GM19035 (cell line): ENCODE measurements around the gene KRTAP5-7.

Experiments
- ATAC-seq: cut with Tn5 transposase; IDR thresholded peaks from one replicate; pipeline ENCODE4 v1.9.1; 2021; ENCODE audit not compliant: unreplicated experiment

Gene KRTAP5-7

DNA sequence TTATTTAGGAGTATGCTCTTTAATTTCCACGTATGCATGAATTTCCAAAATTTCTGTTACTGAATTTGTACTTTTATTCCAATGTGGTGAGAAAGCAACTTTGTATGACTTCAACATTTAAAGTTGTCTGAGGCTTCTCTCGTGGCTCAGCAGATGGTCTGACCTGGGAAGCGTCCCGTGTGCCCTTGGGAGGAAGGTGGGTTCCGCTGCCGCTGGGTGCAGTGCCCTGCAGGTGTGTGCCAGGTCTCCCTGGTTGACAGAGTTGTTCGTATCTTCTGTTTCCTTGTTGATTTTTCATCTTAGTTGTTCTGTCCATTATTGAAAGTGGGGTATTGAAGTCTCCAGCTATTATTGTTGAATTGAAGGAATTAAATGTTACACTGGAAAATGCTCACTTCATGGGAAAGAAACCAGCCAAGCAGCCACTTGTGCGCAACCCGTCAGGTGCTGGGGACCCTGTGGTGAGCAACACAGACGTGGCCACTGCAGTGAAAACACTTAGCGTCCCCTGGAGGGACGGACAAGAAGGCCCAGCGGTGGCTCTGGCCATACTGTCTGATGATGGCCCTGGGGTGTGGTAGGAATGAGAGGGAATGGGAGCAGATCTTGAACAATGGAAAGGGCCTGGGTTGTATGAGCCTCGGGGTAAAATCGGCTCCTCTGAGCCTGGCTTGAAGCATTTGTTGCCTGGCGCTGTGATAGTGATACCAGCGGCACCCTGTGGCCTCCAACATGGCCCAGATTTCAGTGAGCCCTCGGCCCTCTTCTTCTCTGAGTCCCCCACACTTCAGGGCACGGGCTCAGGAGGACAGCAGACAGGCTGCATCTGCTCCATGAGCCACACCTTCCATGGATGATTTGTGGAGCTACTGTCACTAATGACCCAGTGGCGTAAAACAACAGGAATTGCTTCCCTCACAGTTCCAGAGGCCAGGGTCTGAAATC is 31.5 kb upstream of the KRTAP5-7 start:
- ATAC-seq = no peak

DNA sequence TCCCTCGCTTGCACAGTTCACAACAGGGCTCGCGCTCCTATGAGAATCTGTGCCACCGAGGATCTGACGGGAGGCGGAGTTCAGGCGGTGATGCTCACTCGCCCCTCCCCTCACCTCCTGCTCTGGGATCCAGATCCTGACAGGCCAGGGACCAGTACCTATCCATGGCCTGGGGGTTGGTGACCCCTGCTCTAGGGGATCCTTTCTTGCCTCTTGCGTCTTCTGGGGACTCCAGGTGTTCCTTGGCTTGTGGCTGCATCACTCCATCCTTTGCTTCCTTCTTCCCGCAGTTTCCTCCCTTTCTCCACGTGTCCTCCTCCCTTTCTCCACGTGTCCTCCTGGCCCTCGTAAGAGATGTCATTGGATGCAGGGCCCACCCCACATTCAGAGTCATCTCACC is 30.6 kb upstream of the KRTAP5-7 start:
- ATAC-seq = no peak

DNA sequence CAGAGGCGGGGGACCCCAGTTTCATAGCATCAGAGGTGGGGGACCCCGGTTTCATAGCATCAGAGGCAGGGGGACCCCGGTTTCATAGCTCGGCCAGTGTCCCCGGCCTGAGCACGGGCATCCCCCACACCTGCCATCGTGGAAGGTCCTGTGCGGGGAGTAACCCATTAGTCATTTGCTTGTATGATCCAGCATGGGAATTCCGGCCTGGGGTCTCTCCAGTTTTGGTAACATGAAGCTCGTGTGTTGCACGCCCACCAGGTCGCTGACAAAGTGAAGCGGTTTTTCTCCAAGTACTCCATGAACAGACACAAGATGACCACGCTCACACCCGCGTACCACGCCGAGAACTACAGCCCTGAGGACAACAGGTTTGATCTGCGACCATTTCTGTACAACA is 29.0 kb upstream of the KRTAP5-7 start:
- no peak for ATAC-seq

DNA sequence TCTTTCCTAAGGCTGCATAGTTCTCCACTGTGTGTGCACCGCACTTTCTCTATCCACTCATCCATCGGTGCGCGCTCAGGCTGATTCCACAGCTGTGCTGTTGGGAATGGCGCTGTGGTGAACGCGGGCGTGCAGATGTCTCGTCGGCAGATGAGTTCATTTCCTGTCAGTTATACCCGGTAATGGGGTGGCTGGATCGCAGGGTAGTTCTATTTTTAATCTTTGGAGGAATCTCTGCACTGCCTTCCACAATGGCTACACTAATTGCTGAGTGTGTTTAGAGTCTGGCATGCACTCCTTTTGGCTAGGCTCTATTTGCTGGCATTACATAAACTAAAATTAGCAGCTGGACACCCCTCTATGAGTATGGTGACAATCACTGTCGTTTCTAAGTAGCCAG is 27.9 kb upstream of the KRTAP5-7 start:
- no peak for ATAC-seq

DNA sequence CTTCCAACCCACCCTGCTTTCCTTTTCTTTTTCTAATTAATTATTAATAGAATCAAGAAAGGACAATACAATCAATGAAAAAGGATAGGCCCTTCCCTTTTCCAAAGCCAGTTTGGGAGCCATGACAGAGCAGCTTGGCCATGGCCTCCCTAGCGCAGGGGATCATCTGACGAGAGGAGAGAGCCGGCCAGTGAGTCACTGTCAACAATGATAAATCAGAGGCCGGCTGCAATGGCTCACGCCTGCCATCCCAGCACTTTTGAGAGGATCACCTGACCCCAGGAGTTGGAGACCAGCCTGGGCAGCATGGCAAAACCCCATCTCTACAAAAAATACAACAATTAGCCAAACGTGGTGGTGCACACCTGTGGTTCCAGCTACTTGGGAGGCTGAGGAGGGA is 27.5 kb upstream of the KRTAP5-7 start:
- no peak for ATAC-seq

DNA sequence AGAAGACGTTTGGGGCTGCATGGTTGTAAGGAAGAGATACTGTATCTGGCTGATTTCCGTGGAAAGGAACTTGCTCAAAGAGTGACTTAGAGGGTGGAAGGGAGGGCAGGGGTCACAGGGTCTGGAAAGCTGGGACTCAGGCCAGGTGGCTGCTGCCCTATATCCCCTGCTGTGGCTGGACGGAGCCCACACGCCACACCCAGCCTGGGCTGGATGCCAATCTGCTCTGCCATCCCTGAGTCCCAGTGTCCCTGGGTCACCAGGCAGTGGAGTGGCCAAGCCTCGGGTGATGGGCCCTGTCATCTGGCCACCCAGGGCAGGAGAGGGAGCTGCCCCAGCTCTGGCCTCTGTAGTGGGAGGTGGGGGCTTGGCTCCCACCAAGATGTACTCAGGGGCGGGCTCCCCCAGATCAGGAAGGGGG is 26.5 kb upstream of the KRTAP5-7 start:
- no peak for ATAC-seq

DNA sequence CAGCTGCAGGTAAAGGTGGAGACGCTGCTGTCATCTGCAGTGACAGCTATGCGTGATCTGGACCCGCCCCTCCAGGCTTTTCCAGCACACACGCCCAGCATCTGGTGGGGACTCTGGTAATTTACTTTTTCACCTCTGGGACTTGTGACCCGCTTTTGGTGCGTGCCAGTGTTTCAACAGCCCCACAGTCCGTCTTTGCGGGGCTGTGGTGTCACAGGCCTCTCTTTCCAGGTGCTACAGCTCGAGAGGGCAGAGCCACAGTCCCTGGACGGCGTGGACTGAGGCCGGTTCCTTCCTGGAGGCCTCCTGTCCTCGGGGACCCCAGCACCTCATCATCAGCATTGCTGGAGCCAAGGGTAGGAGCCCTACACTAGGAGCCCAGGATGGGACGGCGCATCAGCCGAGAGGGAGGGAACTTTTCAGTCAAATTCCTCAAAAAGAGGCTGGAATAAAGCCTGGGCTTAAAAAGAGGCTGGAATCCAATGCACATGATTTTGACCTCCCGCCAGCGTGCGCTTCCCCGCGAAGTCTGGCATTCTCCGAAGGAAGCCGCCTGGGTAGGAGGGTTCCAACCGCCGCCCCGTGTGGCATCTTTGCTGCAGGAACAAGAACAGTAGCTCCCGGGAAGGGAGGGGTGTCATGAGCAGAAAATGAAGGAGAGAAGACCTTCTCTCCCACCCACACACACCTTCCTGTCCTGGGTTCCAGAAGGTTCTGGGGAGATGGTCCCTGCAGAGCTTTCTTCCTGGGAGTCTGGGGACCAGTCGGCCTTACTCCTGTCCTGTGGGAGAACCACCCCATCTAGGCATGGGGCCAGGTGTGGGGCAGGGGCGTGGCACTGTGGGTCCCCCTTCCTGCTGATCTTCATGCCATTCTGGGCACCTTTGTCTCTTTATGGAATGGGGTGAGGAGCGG is 25.7 kb upstream of the KRTAP5-7 start:
- ATAC-seq = no peak

DNA sequence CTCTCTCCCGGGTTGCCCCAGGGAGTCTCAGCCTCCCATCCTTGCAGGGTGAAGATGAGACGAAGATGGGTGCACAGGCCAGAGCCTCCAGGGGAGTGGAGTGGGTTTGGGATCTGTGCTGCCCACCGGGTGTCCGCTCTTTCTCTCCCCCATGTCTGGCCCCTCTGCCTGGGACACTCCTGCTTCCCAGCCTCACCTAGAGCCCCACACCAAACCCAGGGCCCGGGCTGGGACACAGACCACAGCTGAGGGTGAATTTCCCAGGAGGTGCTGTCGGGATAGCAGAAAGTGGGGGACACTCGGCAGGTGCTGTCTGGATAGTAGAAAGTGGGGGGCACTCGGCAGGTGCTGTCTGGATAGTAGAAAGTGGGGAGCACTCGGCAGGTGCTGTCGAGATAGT is 25.0 kb upstream of the KRTAP5-7 start:
- ATAC-seq = no peak

DNA sequence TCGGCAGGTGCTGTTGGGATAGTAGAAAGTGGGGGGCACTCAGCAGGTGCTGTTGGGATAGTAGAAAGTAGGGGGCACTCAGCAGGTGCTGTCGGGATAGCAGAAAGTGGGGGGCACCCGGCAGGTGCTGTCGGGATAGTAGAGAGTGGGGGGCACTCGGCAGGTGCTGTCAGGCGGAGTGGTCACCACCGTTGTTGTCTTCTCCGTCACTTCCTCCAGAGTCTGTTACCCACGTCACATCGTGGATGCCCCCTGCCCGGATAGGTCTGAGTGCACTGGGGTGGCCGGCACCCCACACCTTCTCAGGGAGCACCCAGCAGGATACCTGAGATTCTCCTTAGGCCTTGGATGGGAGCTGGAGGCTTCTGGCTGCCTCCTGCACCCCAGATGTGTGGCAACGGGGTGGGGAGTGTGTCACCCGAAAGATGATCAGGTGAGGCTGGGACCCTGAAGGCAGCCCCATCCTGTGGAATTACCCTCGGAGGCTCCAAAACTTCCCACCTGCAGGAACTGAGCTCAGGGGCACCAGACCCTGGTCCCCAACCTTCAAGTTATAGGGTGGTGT is 24.1 kb upstream of the KRTAP5-7 start:
- ATAC-seq = no peak

DNA sequence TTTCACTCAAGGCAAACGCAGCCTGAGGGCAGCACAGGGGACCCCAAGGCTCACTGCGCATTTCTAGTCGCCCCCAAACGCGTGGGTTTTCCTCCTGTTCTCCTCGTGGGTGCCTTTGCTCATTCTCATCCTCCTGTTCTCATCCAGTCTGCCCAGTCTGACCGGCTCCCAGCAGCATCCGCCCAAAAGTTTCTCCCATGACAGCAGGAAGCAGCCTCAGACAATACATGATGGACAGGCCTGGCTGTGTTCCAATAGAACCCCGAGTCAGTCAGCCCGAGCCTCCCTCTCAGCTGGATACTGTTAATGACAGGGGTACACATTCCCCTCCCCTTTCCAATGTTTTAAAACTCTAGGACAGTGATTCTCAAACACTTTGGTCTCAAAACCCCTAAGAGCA is 22.5 kb upstream of the KRTAP5-7 start:
- ATAC-seq = no peak

DNA sequence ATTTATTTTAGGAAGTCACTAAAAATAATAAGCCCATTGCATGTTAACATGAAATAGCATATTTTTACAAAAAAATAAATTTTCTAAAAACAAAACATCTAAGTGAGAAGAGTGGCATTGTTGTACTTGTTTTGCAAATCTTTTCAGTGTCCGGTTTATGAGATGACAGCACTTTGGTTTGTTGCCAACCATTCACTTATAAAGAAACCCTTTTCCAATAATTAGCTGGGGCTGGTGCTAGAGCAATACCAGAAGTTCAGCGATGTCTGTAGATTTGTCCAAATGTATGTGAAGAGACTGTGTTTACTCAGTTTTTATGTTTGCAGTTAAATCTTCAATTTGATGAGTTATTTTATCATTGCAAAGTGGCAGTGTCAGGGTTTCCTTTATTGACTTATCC is 22.1 kb upstream of the KRTAP5-7 start:
- ATAC-seq = no peak

DNA sequence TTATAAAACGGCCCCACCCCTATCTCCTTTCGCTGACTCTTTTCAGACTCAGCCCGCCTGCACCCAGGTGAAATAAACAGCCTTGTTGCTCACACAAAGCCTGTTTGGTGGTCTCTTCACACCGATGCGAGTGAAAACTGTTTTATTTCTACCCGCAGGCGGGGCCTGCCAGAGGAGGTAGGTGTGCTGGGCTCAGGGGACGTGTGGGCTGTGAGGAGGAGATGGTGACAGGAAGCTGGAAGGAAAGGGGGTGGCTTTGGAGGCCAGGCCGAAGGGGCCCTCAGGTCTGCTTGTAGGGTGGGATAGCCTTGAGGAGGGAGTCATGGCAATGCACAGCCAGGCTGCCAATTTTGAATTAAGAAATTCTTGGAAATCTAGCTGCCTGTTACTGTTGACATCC is 21.3 kb upstream of the KRTAP5-7 start:
- no peak for ATAC-seq

DNA sequence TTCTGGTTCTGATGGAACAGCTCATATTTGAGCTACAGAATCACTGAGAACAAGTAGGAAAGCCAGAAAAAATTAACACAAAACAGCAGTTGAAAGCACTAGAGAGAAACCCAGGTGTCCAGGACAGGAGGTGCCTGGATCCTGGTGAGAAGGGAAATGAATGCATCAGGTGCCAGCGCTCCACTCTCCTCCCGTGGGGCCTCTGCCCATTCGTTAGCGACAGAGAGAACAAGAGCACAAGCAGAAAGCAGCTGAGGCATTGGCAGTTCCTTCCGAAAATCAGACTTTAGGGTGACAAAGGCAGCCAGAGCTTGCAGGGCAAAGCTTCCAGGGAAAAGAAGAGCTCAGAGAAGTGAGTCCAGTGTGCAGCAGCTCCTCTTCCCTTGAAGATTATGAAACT is 20.0 kb upstream of the KRTAP5-7 start:
- no peak for ATAC-seq

DNA sequence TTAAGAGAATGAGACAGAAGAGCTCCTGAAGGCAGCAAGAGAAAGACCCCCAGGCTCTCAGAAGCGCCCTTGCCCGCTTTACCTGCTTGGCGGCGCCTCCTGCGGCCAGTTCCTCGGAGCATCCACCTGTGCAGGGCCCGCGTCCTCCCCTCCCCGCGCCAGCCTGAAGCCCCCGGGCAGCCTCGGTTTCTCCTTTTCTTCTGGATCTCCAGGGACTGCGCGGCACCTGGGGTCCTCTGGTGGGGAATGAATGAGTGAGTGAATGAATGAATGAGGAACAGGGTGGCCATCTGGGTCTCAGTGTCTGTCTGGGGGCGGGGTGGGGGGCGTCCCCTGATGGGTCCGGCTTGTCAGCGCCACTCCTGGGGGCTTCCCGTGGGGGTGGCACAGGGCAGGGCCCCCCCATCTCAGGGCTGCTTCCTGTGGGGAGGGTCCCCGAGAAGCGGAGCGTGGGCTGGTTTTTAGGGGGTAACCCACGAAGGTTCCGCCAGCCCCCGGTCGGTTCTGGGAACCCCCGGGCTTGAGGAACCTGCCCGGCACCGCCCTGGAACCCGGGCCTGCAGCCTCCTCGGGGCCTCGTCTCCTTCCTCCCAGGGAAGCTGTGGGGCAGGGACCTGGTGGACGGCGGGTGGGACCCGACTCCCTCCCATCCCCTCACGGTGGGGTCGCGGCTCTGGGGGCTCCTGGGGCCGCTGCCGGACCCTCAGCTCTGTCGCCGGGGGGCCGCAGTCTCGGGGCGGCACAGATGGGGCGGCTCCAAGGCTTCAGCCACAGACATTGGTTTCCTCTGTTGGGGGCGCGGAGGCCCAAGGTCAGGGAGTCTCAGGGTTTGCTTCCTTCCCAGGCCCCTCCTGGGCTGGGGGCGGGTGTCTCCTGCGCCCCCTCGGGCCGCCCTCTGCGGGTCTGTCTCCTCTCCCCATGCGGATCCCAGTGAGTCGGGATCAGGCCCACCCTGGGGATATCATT is 8.3 kb upstream of the KRTAP5-7 start:
- no peak for ATAC-seq

DNA sequence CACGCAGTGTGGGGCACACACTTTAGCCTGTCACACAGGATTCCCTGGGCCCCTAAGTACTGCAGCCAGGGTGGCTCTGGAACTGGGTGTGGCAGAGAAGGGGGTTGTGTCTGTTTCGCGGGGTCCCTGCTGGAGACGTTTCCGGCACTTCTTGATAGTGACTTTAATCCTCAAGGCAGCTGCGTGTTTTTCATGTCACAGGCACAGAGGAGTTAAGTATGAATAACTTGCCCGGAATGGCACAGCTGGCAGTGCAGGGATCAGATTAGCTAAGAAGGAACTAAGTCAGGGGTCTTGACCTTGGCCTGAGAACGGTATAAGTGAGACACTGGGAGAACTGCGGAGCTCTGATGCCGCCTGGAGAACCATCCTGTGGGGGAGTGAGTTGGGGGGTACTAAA is 7.5 kb upstream of the KRTAP5-7 start:
- ATAC-seq = no peak

DNA sequence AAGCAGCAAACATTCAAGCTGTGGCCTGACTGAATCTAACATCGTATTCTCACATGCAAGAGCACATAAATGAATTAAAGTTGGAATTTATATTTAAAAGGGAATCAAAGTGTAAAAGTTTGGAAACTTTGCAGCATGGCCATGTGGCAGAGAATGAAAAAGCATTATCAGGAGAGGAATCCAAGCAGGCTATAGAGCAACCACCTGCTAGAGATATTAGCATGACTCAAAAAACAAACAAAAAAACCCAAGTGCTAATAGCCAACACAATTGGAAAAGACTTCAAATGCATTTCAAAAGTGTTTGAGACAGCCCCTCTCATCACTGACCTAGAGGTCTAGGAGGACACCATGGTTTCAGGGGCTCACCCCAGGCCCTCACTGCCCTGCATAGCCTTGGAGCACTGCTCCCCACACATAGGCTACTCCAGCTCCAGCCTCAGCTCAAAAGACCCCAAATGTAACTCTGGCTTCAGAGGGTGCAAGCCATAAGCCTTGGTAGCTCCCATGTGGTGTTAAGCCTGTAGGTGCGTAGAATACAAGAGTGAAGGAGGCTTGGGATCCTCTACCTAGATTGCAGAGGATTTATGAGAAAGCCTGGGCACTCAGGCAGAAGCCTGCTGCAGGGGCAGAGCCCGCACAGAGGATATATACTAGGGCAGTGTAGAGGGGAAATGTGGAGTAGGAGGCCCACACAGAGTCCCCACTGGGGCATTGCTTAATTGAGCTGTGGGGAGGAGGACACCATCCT is 1.7 kb upstream of the KRTAP5-7 start:
- ATAC-seq = no peak

DNA sequence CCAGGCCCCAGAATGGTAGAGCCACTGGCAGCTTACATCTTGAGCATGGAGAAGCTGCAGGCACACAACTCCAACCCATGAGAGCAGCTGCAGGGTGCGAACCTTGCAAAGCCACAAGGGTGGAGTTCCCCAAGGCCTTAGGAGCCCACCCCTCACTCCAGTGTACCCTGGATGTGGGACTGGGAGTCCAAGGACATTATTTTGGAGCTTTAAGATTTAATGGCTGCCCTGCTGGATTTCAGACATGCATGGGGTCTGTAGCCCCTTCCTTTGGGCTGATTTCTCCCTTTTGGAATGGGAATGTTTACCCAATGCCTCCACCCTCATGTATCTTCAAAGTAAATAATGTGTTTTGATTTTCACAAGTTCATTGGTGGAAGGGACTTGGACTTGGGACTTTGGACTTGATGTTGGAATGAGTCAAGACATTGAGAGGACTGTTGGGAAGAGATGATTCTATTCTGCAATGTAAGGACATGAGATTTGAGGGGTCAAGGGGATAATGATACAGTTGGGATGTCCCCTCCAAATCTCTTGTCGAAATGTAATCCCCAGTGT is 1.1 kb upstream of the KRTAP5-7 start:
- no peak for ATAC-seq

DNA sequence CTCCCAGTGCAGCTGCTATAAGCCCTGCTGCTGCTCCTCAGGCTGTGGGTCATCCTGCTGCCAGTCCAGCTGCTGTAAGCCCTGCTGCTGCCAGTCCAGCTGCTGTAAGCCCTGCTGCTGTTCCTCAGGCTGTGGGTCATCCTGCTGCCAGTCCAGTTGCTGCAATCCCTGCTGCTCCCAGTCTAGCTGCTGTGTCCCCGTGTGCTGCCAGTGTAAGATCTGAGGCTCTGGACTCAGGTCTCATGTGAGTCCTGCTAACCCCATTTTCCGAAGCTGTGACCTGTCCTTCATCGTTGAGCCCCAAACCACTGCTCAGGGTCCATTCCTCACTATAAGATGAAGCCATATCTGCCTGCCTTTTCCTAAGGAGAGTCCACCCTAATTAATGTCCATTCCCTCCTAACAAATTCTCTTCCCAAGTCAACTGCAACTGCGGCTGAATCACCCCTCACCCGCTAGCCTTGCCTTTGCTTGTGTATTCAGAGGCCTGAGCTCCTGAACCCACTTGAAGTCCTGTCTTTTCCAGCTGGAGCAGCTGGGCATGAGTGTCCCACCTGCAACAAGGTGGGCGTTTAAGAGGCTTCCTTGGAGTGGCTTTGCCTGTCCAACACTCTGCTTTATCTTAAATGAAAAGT is 626 bp downstream of the KRTAP5-7 start:
- ATAC-seq = no peak

DNA sequence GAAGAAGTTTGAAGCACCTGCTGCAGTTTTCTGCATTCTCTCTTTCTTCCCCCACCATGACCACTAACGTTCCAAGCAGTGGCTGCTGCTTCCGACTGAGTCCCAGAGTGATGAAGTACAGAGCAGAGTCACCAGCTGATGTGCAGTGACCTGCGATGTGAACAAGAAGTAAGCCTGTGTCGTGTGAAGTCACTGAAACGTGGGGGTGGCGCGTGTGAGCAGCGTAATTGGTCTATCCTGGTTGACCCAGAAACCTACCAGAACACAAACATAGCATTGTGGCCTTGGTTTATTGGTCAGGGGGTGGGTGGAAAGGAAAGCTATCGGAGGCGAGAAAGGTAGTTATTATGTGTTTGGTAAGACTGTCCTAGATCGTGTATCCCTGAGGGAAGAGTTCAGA is 3.5 kb downstream of the KRTAP5-7 start:
- ATAC-seq = no peak
